Transverse colon (tissue), 4 donors: Measurements from ENCODE around the gene POMGNT1.

Source experiments
- POLR2AphosphoS5 ChIP-seq, 3 donors: sonication (generic); formaldehyde crosslinking; IDR thresholded peaks; one replicate each; pipeline ENCODE4 v1.6.1; 2016; ENCODE audit warnings: antibody characterized with exemption in 3 of 3
- TF ChIP-seq, protein P1 (sequence below), 5 experiments: fragments of 200-600 bp in 3 of 5; fragments of 450-650 bp in 2 of 5; sonication (generic) in 3 of 5; IDR thresholded peaks; 1 replicate in 2 of 5; 2 replicates in 3 of 5; pipeline ENCODE4 v1.5.1; 2016 to 2017; ENCODE audit warnings: antibody characterized with exemption in 5 of 5, inconsistent platforms in 3 of 5, mild to moderate bottlenecking in 2 of 5, moderate library complexity in 1 of 5

DNA sequence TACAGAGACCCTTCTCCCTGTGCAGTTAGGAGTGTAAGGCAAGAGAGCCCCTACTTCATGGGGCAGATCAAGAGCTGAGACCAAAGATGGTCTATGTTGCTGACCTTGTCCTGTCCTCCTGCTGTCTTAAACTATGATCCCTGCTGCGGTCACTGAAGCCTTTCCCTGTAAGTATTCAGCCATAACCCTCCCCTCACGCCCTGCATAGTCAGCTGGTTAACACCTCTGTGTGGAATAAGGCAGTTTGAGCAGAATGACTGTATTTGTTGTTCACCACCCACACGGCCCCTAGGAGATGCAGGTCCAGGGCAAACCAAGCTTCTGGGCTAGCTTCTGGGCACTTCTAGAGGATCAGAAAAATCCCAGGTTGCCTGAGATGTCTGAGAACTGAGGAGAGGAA, 23.0 kb downstream of the POMGNT1 start:
- TF ChIP-seq, protein P1, sequence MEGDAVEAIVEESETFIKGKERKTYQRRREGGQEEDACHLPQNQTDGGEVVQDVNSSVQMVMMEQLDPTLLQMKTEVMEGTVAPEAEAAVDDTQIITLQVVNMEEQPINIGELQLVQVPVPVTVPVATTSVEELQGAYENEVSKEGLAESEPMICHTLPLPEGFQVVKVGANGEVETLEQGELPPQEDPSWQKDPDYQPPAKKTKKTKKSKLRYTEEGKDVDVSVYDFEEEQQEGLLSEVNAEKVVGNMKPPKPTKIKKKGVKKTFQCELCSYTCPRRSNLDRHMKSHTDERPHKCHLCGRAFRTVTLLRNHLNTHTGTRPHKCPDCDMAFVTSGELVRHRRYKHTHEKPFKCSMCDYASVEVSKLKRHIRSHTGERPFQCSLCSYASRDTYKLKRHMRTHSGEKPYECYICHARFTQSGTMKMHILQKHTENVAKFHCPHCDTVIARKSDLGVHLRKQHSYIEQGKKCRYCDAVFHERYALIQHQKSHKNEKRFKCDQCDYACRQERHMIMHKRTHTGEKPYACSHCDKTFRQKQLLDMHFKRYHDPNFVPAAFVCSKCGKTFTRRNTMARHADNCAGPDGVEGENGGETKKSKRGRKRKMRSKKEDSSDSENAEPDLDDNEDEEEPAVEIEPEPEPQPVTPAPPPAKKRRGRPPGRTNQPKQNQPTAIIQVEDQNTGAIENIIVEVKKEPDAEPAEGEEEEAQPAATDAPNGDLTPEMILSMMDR (IDR thresholded peaks at IDR 0.05) = no peak
- TF ChIP-seq POLR2AphosphoS5 (IDR thresholded peaks at IDR 0.05) = no peak
